A673 (cell line): ENCODE measurements around the gene FURIN. TPM values are rescaled to one million over a fixed set of nuclear protein-coding genes. Genes with fewer than 3 reads are reported as not detected.

Experiments used
- BruUV-seq: library from RNA; stranded (reverse); fragments of 400-500 nt; replicated peaks from 2 replicates; lab custom pipeline; 2021; lab: Mats Ljungman, UMichigan
- CTCF ChIA-PET: fragments of 300-600 bp; sonication (Branson Sonifier 250); formaldehyde crosslinking; loops from one replicate; lab custom pipeline; 2022; ENCODE audit warnings: antibody characterized with exemption; lab: Charles Lee
- POLR2A ChIA-PET: fragments of 300-600 bp; sonication (Branson Sonifier 250); formaldehyde crosslinking; loops from one replicate; lab custom pipeline; 2022; ENCODE audit warnings: antibody characterized with exemption; ENCODE audit not compliant: low non-redundant PET; lab: Charles Lee
- DNase-seq: peaks from one replicate; pipeline ENCODE4 v3.0.0-alpha.2; 2015; ENCODE audit warnings: low spot score
- H3K27ac ChIP-seq: fragments of 200-600 bp; sonication (generic); 2 replicates; pipeline ENCODE4 v1.5.1; 2016; ENCODE audit warnings: mixed run types, low read depth, mild to moderate bottlenecking, mixed read lengths, antibody characterized with exemption, low read length; ENCODE audit not compliant: poor library complexity, severe bottlenecking
- H3K27me3 ChIP-seq: fragments of 200-600 bp; sonication (generic); replicated peaks from 2 replicates; pipeline ENCODE4 v1.6.1; 2017; ENCODE audit warnings: mixed run types, low read depth, mild to moderate bottlenecking, mixed read lengths, antibody characterized with exemption, low read length; ENCODE audit not compliant: insufficient read depth, poor library complexity
- H3K36me3 ChIP-seq: fragments of 200-600 bp; sonication (generic); 2 replicates; pipeline ENCODE4 v1.6.1; 2016; ENCODE audit warnings: mixed run types, mild to moderate bottlenecking, mixed read lengths, antibody characterized with exemption, low read length; ENCODE audit not compliant: insufficient read depth, poor library complexity, severe bottlenecking
- H3K4me1 ChIP-seq: fragments of 200-600 bp; sonication (generic); 2 replicates; pipeline ENCODE4 v1.6.1; 2017; ENCODE audit warnings: mixed run types, mild to moderate bottlenecking, mixed read lengths, antibody characterized with exemption, low read length; ENCODE audit not compliant: insufficient read depth, poor library complexity, severe bottlenecking
- H3K4me3 ChIP-seq: fragments of 200-600 bp; sonication (generic); 2 replicates; pipeline ENCODE4 v1.5.1; 2016; ENCODE audit warnings: low read depth, mixed run types, mild to moderate bottlenecking, mixed read lengths, low read length; ENCODE audit not compliant: poor library complexity, severe bottlenecking
- H3K9me3 ChIP-seq: fragments of 200-600 bp; sonication (generic); 2 replicates; pipeline ENCODE4 v1.6.1; 2016; ENCODE audit warnings: mixed run types, low read depth, mild to moderate bottlenecking, mixed read lengths, antibody characterized with exemption, low read length; ENCODE audit not compliant: poor library complexity, severe bottlenecking
- CTCF ChIP-seq: fragments of 300-800, 200-600 bp; sonication (generic); conservative IDR thresholded peaks from 2 replicates; pipeline ENCODE4 v1.5.1; 2017; ENCODE audit warnings: low read depth, mild to moderate bottlenecking, antibody characterized with exemption, low read length, moderate library complexity, mixed read lengths
- EZH2 ChIP-seq: fragments of 200-600 bp; sonication (generic); IDR thresholded peaks from 2 replicates; pipeline ENCODE4 v1.6.1; 2017; ENCODE audit warnings: borderline replicate concordance, low read depth, mild to moderate bottlenecking, mixed read lengths, antibody characterized with exemption, low read length; ENCODE audit not compliant: poor library complexity, severe bottlenecking
- intact Hi-C: fragments of 100-400 bp; cut with micrococcal nuclease; formaldehyde crosslinking; loops from one replicate; pipeline ENCODE4 v1.10.0; 2022; ENCODE audit not compliant: unreplicated experiment
- total RNA-seq: library from RNA; stranded (reverse); gene quantifications from 2 replicates; pipeline ENCODE4 v1.2.3, GENCODE V29; 2021

FURIN gene
- total RNA-seq, 1 experiment from 2014 or later, result 63.4 TPM

GRCh38 chr15:90916461-90916860 lies 48.1 kb downstream of the FURIN start:
- H3K27ac ChIP-seq, result no peak overlapping the region
- CTCF ChIA-PET, result no interaction called here
- H3K4me1 ChIP-seq, result no peaks in the 10 kb centered on the region
- H3K4me3 ChIP-seq, result no peak overlapping the region
- no peak for DNase-seq
- H3K36me3 ChIP-seq, result peaks cover 79% of the 10 kb centered on the region
- POLR2A ChIA-PET, result no interaction called here
- no peaks in the 10 kb centered on the region for H3K9me3 ChIP-seq
- no peak for TF ChIP-seq EZH2
- TF ChIP-seq CTCF, result no peak
- no TSS peak for BruUV-seq
- H3K27me3 ChIP-seq, result no peaks in the 10 kb centered on the region
- intact Hi-C loops, result no loop called here

- Histone ChIP-seq H3K4me1 (no peaks in the 10 kb centered on the region), H3K4me3 (no peak overlapping the region), H3K27ac (no peak overlapping the region), H3K27me3 (no peaks in the 10 kb centered on the region), H3K36me3 (peaks cover 71% of the 10 kb centered on the region), H3K9me3 (no peaks in the 10 kb centered on the region)
- ChIA-PET POLR2A (no interaction called here), CTCF (no interaction called here)
- intact Hi-C loops, result no loop called here
- TF ChIP-seq EZH2 (no peak), CTCF (no peak)
- DNase-seq, result no peak
- no TSS peak for BruUV-seq
Measured at GRCh38 chr15:90917569-90917968, 49.2 kb downstream of the FURIN start.

GRCh38 chr15:90918034-90918788 lies 49.8 kb downstream of the FURIN start:
- intact Hi-C loops, result no loop called here
- no TSS peak for BruUV-seq
- POLR2A ChIA-PET, result no interaction called here

More at GRCh38 chr15:90918034-90918788, 49.8 kb downstream of the FURIN start:
- Histone ChIP-seq H3K27me3 (no peaks in the 10 kb centered on the region), H3K27ac (no peak overlapping the region), H3K36me3 (peaks cover 64% of the 10 kb centered on the region), H3K4me1 (no peaks in the 10 kb centered on the region), H3K9me3 (no peaks in the 10 kb centered on the region), H3K4me3 (no peak overlapping the region)
- CTCF ChIA-PET, result no interaction called here
- DNase-seq, result no peak
- no peak for TF ChIP-seq CTCF
- TF ChIP-seq EZH2, result no peak
